ENCODE data around the gene WDR86.

WDR86 gene

GRCh38 chr7:151439855-151440798 lies 30.3 kb upstream of the WDR86 start, which contains the start of gene CRYGN:
CRYGN (minus strand) TSS chr7:151440141; CDS start chr7:151439917, 224 bp downstream.
- no peak for DNase-seq (ENCODE audit: low read depth in 2 of 2)

DNA sequence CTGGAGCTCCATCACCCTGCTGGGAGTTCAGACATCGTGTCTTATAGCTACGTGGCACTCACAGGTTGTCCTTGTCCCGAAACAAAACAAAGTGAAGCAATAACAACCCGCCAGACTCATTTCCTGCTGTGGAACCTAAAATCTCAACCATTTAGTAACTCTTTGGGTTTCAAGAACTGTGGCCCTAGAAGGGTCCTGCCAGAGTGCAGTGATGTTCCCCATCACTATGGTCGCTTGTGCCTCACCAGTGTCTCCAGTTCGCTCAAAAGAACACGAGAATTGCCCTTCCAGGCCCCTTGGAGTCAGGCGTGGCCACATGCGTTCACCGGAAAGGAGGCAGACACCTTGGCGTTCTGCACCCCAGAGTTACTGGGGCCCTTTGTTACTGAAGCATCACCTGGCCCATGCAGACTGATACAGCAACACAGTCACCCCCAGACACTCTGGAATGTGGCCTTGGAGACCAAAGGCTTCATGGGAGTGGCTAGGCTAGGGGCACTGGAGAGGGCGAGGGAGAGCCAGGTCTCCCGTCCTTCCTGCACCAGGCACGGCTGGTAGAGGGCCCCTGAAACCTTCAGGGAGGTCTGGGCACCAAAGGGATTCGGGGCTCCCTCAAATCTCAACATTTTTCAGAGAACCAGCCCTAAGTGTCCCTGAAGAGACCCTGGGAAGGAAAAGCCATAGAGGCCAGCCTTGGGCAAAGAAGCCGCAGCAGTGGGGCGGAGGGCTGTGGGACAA lies 29.2 kb upstream of the WDR86 start:
- no peak for DNase-seq (ENCODE audit: low read depth in 2 of 2)

DNA sequence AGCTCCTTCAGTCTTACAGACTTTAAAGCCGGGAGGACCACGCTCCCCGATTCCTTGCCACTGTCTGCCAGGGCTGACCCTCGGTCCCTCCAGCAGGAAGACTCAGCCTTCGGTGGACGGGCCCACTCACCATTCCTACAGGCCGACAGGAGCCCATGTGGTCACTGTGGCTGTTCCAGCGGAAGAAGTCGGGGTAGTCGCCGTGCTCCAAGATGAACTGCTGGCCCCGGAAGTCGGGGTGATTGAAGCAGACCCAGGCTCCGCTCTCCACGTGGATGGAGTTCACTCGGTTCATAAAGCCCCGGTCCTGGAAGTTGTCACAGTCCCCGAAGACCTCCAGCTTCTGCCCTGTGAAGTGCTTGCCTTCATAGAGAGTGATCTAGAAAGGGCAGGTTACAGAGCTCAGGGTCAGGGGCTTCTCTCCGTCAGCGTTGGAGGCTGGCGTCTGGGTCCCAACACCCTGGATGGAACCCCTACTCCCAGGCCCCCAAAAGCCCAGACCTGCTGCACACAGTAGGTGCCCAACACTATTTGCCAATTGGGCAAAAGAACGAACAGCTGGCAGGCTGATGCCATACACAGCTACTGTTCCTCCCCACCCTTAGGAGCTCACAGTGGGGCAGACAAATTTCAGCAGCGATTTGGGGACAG lies 28.2 kb upstream of the WDR86 start:
- DNase-seq (ENCODE audit: low read depth in 2 of 2) = no peak

DNA sequence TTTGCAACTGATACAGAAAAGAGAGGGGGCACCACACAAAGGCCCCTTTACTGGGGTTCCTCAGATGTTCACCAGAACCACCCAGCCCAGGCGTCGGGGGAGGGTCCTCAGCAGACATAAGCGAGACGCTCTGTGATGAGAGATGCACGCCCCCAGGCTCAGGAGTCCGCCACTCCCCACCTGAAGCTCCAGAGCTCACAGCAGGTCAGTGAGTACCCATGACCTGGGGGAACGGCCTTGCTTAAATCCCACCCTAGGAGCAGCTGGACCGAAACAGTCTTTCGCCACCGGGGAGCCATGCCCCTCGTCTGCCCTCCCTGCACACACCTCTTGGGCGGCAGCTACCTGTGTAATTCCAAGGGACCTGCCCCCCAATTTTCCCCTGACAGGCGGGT lies 27.3 kb upstream of the WDR86 start:
- DNase-seq (ENCODE audit: low read depth in 2 of 2) = no peak

DNA sequence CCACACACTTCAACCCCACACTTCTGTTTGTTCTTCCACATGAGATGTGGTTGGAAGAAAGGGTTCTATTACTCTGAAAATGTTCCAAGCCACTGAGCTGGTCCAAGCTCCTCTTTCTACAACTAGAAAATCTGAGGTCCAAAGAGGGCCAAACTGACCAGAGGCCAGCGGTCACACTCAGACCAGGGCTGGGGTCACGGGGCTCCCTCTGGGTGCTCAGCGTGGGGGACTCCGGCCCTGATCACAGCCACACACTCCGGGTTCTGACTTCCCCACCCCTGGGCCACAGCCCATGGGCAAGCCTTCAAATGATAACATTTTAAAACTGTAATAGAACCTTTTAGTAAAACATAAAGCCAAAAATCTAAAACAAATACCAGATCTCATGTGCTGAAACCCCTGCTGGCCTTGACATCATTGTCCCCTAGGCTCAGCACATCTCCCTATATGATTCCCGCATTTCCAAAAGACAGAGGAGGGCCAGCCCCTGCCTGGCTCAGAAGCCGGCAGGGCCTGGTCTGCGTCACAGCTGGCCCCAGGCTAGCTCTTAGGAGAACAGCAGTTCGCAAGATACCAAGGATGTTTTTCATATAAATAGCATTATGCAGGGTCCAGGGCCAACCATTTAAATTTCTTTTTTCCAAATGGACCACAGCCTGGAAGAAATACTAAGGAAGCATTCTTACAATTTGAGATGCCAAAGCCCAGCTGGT lies 26.8 kb upstream of the WDR86 start:
- no peak for DNase-seq (ENCODE audit: low read depth in 2 of 2)

DNA sequence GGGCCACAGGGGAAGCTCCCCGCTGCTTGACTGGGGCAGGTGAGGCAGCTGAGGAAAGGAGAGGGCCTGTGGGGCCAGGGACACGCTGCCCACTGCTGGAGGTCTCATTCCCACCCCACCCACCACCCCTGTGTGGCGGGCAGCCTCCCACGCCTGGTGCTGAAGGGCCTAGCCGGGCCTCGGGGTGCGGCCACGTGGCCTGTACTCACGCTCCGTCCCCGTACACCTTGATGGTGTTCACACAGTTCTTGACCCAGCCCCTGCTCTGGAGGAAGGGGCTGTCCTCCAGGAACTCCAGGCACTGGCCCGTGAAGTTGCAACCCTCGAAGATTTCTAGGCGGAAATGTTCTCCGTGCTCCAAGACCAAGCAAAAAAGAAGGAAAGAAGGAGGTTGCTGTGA lies 26.1 kb upstream of the WDR86 start:
- no peak for DNase-seq (ENCODE audit: low read depth in 2 of 2)

DNA sequence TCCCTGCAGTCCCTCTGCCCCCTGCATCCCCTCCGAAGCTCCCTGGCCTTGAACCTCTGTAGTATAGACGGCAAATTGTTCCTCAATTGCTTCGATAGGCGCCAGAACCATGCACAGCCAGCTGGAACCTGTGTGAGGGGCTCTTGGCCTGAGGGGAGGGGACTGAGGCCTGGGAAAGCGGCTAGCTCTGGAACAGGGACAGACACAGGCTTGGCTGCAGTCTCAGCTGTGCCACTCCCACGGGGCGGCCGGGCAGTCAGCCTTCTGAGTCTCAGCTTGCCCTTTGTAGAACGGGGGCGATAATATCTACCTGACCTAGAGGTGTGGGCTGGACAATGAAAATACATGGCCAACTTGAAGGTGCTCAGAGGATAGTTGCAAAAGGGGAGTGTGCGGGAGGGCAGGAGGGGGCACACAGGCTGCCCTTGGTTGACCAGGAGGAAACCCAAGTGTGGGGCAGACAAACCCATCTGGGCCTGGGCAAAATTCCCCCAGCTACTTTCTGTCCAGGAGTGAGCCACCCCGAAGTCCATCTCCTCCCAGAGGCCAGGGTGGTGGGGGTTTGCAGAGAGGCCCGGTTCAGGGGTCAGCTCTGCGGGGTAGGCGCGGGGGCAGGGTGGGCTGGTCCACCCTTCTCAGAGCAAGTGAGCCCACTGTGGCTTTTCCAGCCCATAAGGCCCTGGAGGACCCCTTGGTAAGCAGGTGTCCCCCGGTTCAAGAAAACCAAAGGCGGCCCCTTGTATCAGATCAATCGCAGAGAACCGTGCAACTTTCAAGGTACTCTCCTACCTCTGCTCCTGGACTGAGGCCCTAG lies 25.5 kb upstream of the WDR86 start:
- DNase-seq (ENCODE audit: low read depth in 2 of 2) = no peak

GRCh38 chr7:151434549-151434948 lies 24.7 kb upstream of the WDR86 start:
- DNase-seq (ENCODE audit: low read depth in 2 of 2) = no peak

DNA sequence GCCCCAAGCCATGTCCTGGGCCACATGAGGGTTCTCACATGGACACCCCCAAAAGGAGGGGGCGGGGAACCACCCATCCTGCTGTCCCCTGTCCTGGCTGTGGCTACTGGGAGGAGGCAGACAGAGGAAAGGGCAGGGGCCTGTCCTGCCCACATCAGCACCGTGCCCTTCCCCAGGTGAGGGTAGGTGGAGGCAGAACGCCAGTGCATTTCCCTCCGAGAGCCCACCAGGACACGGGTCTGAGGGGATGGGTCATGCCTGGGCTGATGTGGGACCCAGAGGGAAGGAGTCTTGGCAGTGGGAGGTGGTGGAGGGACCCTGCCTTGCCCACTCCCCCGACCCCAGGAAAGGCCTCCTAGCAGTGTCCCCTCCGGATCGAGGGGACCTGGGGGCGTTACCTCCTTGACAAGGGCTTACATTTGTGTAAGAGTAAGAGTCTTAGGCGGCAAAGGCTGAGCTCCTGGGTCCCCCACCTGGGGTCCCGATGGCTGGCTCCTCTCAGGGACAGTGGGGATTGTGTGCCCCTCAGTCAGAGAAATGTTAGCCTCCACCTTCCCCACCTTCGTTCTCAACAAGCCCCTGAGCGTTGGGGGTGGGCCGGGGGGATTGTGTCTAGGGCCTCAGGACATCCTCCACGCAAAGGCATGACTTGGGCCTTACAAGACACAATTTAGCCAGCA lies 24.0 kb upstream of the WDR86 start:
- DNase-seq (ENCODE audit: low read depth in 2 of 2) = no peak

GRCh38 chr7:151432658-151433521 lies 23.1 kb upstream of the WDR86 start:
- no peak for DNase-seq (ENCODE audit: low read depth in 2 of 2)

DNA sequence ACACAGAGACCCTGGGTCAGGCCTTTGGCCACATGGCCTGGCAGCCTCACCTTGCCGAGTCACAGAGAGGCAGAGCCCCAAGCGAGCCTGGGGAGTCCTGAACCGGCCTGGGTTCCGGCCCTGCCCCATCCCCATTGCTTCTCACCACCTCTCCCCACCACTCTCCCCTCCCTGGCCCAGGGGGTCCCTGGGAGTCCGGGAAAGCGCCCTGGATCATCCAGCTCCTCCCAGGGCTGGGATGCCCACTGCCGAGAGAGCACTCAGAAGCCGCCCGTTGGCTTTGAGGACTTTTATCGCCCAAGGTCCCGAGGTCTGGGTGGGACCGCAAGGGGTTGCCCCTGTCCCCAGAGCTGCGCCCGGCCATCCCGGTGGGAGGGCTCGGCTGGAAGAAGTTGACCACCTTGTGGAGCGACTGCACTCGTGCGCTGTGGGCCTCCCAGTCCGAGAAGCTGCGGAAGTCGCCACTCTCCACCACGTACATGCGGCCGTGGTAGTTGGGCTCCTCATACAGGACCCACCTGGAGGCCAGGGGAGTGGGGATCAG lies 22.0 kb upstream of the WDR86 start:
- DNase-seq (ENCODE audit: low read depth in 2 of 2) = no peak

GRCh38 chr7:151431281-151431767 lies 21.5 kb upstream of the WDR86 start:
- no peak for DNase-seq (ENCODE audit: low read depth in 2 of 2)

- no peak for DNase-seq (ENCODE audit: low read depth in 2 of 2)
Measured at GRCh38 chr7:151430391-151431205, 20.8 kb upstream of the WDR86 start.

GRCh38 chr7:151429560-151430331 lies 19.9 kb upstream of the WDR86 start:
- DNase-seq (ENCODE audit: low read depth in 2 of 2) = no peak

- DNase-seq (ENCODE audit: low read depth in 2 of 2) = no peak
Measured at GRCh38 chr7:151429237-151429559, 19.4 kb upstream of the WDR86 start.

- no peak for DNase-seq (ENCODE audit: low read depth in 2 of 2)
Measured at GRCh38 chr7:151428378-151429236, 18.8 kb upstream of the WDR86 start.

All from stimulated activated CD8-positive, alpha-beta memory T cell treated with anti-CD3 and anti-CD28 coated beads, Interleukin-15, amount 100 ng/mL, for 4 hours (primary cell).